ENCODE results near the gene SERINC5.

GRCh38 chr5:80114860-80115259 lies 141.0 kb downstream of the SERINC5 start:
- TF ChIP-seq POLR2AphosphoS5 (IDR thresholded peaks at IDR 0.05; ENCODE audit: borderline replicate concordance, low read depth, low read length) (no peak), EZH2 (IDR thresholded peaks at IDR 0.05) (no peak), FOXP2 (optimal IDR thresholded peaks at IDR 0.05; ENCODE audit: control extremely low read depth, extremely low read length, insufficient read depth) (no peak)
